ENCODE data around the gene GDPD1.

The GDPD1 gene

DNA sequence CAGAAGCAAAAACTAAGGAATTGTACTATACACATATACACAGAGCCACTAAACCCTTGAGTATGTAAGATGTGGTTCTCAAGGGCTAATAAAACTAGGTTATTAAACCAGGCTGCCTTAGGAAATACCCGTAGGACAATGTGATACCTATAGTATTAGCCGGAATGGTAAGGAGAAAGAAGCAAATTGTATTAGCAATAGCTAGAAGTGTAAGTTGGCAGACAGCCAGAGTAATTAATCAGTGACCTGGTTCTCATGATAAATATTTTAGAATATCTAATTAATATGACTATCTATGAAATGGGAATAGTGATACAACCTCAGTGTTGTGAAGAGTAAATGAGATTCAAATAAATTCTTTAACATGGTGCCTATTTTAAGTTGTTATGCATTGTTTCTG, 18.6 kb downstream of the GDPD1 start:
- DNase-seq (ENCODE audit: low spot score) = no peak
- in situ Hi-C loops (cut with MboI; ENCODE audit: low sequenced_read_pairs, unreplicated experiment) = no loop called here
- no peak for TF ChIP-seq CTCF (IDR thresholded peaks at IDR 0.05; ENCODE audit: borderline replicate concordance, control extremely low read depth, extremely low read depth, insufficient read depth, missing control alignments)

DNA sequence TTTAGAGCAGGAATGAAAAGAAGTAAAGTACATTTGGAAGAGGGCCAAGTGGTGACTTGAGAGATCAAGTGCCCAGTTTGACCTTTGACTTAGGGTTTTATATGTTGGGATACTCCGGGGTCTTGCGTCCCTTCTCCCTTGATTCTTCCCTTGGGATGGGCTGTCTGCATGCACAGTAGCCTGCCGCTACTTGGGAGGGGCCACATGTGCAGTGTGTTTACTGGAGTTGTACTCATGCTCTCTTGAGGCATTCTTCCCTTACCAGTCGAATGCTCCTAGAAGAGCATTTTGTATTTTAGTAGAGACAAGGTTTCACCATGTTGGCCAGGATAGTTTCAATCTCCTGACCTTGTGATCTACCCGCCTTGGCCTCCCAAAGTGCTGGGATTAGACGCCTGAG, 23.8 kb downstream of the GDPD1 start:
- DNase-seq (ENCODE audit: low spot score) = no peak
- in situ Hi-C loops (cut with MboI; ENCODE audit: low sequenced_read_pairs, unreplicated experiment) = no loop called here
- no peak for TF ChIP-seq CTCF (IDR thresholded peaks at IDR 0.05; ENCODE audit: borderline replicate concordance, control extremely low read depth, extremely low read depth, insufficient read depth, missing control alignments)

DNA sequence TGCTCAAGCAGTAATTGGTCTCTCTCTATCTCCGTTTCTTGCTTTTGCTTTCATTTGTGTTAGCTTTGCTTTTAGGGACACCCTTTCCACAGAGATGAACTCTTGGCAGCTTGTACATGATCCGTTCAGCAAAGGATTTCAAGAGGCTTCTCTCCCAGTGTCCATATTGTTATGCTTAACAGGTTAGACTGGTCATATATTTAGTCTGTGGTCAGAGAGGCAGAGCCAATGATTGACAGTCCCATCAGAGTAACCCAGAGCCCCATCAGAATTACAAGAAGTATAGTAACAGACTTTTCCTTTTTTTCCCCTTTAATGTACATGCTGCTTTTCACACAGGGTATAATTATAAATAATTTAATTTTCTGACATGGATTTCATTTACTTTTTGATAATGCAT, 34.4 kb downstream of the GDPD1 start:
- no peak for DNase-seq (ENCODE audit: low spot score)
- in situ Hi-C loops (cut with MboI; ENCODE audit: low sequenced_read_pairs, unreplicated experiment) = no loop called here
- TF ChIP-seq CTCF (IDR thresholded peaks at IDR 0.05; ENCODE audit: borderline replicate concordance, control extremely low read depth, extremely low read depth, insufficient read depth, missing control alignments) = no peak

DNA sequence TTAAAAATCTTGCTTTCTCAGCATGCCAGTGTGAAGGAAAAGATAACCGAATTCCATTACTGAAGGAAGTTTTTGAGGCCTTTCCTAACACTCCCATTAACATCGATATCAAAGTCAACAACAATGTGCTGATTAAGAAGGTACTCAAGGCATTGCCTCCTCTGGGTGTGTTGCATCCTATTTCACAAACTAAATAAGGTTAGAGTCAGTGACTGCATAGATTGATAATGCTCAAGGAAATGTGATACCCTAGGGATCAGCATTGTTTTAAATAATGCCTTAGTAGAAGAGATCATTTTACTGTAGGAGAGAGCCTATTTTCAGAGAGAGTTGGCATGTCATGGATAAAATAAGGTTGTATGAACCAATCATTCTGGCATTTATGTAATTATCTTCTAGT, 36.8 kb downstream of the GDPD1 start:
- no peak for TF ChIP-seq CTCF (IDR thresholded peaks at IDR 0.05; ENCODE audit: borderline replicate concordance, control extremely low read depth, extremely low read depth, insufficient read depth, missing control alignments)
- no peak for DNase-seq (ENCODE audit: low spot score)
- in situ Hi-C loops (cut with MboI; ENCODE audit: low sequenced_read_pairs, unreplicated experiment) = no loop called here

- in situ Hi-C loops (cut with MboI; ENCODE audit: low sequenced_read_pairs, unreplicated experiment) = no loop called here
- no peak for TF ChIP-seq CTCF (IDR thresholded peaks at IDR 0.05; ENCODE audit: borderline replicate concordance, control extremely low read depth, extremely low read depth, insufficient read depth, missing control alignments)
- no peak for DNase-seq (ENCODE audit: low spot score)
Measured at GRCh38 chr17:59260722-59261121, 40.4 kb downstream of the GDPD1 start.

DNA sequence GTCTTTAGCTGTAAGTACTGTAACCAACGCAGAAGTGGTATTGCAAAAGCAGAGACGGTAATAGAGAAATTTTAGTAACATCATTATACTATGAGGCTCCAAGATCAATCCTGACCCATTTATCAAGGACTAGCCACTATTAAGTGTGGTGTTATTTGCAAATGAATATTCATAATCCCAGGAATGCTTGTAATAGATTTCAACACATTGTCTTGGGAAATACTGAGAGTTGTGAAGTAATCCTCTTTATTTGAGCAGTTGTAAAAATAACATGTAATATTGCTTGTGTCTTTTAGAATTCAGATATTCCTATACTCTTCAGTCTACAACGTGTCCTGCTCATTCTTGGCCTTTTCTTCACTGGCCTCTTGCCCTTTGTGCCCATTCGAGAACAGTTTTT, 46.4 kb downstream of the GDPD1 start:
- in situ Hi-C loops (cut with MboI; ENCODE audit: low sequenced_read_pairs, unreplicated experiment) = no loop called here
- DNase-seq (ENCODE audit: low spot score) = no peak
- TF ChIP-seq CTCF (IDR thresholded peaks at IDR 0.05; ENCODE audit: borderline replicate concordance, control extremely low read depth, extremely low read depth, insufficient read depth, missing control alignments) = no peak

DNA sequence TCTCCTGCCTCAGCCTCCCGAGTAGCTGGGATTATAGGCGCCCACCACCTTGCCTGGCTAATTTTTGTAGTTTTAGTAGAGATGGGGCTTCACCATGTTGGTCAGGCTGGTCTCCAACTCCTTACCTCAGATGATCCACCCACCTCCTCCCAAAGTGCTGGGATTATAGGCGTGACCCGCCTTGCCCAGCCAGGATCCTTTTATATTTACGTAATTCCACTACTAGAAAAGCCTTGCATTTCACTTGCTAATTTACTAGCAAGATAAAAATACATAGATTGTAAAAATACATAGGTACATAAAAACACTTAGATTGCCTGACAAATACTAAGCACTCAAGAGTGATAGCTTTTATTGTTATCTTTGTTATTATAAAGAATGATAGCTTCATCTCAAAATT, 47.5 kb downstream of the GDPD1 start:
- TF ChIP-seq CTCF (IDR thresholded peaks at IDR 0.05; ENCODE audit: borderline replicate concordance, control extremely low read depth, extremely low read depth, insufficient read depth, missing control alignments) = no peak
- in situ Hi-C loops (cut with MboI; ENCODE audit: low sequenced_read_pairs, unreplicated experiment) = no loop called here
- no peak for DNase-seq (ENCODE audit: low spot score)
